Vagina (tissue), 2 donors: ENCODE data around the gene BAG3. TPM values are rescaled to one million over a fixed set of nuclear protein-coding genes. Genes with fewer than 3 reads are reported as not detected.
A peak's percentile ranks its signal among the peaks of the same experiment; 100 is the strongest.

ENCODE experiments used
- DNase-seq, 2 donors: peaks; one replicate each; pipeline ENCODE4 v3.0.0-alpha.2; 2017; ENCODE audit errors: extremely low spot score in 2 of 2
- H3K27ac ChIP-seq: fragments of 200-600 bp; sonication (generic); one replicate; pipeline ENCODE4 v1.5.1; 2019
- H3K27me3 ChIP-seq: fragments of 200-600 bp; sonication (generic); one replicate; pipeline ENCODE4 v1.5.1; 2019
- H3K36me3 ChIP-seq, 2 donors: fragments of 200-600 bp; sonication (generic); one replicate each; pipeline ENCODE4 v1.5.1; 2017 to 2019
- H3K4me1 ChIP-seq: fragments of 200-600 bp; sonication (generic); one replicate; pipeline ENCODE4 v1.5.1; 2019
- H3K4me3 ChIP-seq, 2 donors: fragments of 200-600 bp; sonication (generic); 1 replicate in 1 of 2; 2 replicates in 1 of 2; pipeline ENCODE4 v1.5.1; 2016 to 2019
- H3K9me3 ChIP-seq: fragments of 200-600 bp; sonication (generic); one replicate; pipeline ENCODE4 v1.5.1; 2019
- POLR2A ChIP-seq, 2 donors: fragments of 450-650 bp; IDR thresholded peaks; one replicate each; pipeline ENCODE4 v1.6.1; 2017; ENCODE audit warnings: antibody characterized with exemption in 2 of 2, mild to moderate bottlenecking in 2 of 2, moderate library complexity in 2 of 2
- POLR2AphosphoS5 ChIP-seq, 2 donors: sonication (generic); formaldehyde crosslinking; IDR thresholded peaks; one replicate each; pipeline ENCODE4 v1.9.0; 2017; ENCODE audit warnings: antibody characterized with exemption in 2 of 2, mild to moderate bottlenecking in 2 of 2, low read depth in 1 of 2; ENCODE audit not compliant: insufficient read depth in 1 of 2
- intact Hi-C: fragments of 100-400 bp; cut with DNase I; formaldehyde crosslinking; loops from one replicate; pipeline ENCODE4 v1.15.1; 2023
- total RNA-seq: library from RNA; depleted of rRNA; stranded (reverse); fragments of >200 nt; gene quantifications from one replicate; pipeline ENCODE4 v1.2.3, GENCODE V29; 2016
- TF ChIP-seq, protein P1 (sequence below), 3 experiments: fragments of 450-650 bp in 2 of 3; fragments of 200-600 bp in 1 of 3; sonication (generic) in 1 of 3; IDR thresholded peaks; one replicate each; pipeline ENCODE4 v1.5.1; 2017 to 2019; ENCODE audit warnings: antibody characterized with exemption in 3 of 3, mild to moderate bottlenecking in 2 of 3, moderate library complexity in 2 of 3

The BAG3 gene
- total RNA-seq: 69.0 TPM

DNA sequence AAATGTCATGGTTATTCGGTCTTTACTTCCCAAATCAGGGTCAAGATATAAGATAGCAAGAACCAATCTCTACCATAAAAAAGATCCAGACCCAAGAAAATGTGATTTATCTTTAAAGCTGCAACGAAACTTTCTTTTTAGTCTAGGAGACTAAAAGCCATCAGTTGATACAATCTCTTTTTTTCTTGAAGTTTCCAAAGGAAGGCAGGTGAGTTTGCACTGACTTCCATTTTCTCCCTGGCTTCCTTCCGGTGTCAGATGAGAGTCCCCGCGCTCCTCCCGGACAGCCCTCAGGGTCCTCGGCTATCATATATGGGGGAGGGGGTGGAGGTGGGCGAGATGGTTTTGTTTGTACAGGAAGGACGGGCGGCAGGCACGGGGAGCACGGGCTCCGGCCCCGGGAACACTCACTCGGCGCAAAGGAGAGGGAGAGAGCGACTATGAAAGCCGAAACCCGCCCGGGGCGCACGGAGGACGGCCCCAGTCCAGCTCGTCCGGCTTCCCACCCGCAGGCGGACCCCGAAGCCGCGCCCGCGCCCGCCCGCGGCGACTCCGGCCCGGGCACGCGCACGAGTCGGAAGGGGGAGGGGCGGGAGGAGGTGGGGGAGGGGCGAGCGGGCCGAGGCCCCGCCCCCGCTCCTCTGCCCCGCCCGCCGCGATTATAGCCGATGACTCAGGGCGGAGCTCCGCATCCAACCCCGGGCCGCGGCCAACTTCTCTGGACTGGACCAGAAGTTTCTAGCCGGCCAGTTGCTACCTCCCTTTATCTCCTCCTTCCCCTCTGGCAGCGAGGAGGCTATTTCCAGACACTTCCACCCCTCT lies at the start of gene BAG3:
TSS of gene BAG3 (plus strand) at position 689 of the 822 bp plus-strand sequence. CDS start 296 bp downstream, outside the sequence.
- no peaks in the 10 kb centered on the region for H3K27me3 ChIP-seq
- no peaks in the 10 kb centered on the region for H3K36me3 ChIP-seq
- H3K9me3 ChIP-seq: no peaks in the 10 kb centered on the region
- peak within 1 kb of the TSS; percentile 80 to 97 for H3K4me3 ChIP-seq
- TF ChIP-seq POLR2A (IDR thresholded peaks at IDR 0.05) (peak in 1 of 2 donors; percentile 81), POLR2AphosphoS5 (IDR thresholded peaks at IDR 0.05; ENCODE audit: insufficient read depth in 1 of 2, low read depth in 1 of 2) (peak; percentile 67 to 89)
- TF ChIP-seq, protein P1, sequence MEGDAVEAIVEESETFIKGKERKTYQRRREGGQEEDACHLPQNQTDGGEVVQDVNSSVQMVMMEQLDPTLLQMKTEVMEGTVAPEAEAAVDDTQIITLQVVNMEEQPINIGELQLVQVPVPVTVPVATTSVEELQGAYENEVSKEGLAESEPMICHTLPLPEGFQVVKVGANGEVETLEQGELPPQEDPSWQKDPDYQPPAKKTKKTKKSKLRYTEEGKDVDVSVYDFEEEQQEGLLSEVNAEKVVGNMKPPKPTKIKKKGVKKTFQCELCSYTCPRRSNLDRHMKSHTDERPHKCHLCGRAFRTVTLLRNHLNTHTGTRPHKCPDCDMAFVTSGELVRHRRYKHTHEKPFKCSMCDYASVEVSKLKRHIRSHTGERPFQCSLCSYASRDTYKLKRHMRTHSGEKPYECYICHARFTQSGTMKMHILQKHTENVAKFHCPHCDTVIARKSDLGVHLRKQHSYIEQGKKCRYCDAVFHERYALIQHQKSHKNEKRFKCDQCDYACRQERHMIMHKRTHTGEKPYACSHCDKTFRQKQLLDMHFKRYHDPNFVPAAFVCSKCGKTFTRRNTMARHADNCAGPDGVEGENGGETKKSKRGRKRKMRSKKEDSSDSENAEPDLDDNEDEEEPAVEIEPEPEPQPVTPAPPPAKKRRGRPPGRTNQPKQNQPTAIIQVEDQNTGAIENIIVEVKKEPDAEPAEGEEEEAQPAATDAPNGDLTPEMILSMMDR (IDR thresholded peaks at IDR 0.05): no peak
- intact Hi-C loops: loop anchor here (5.0 kb wide), 1 partner anchor 54 kb away; the partner anchor contains the start of gene TIAL1
- peak in 1 of 2 donors; percentile 96 for DNase-seq
- peaks cover 34% of the 10 kb centered on the region for H3K4me1 ChIP-seq
- H3K27ac ChIP-seq: peak within 1 kb of the TSS; percentile 100

DNA sequence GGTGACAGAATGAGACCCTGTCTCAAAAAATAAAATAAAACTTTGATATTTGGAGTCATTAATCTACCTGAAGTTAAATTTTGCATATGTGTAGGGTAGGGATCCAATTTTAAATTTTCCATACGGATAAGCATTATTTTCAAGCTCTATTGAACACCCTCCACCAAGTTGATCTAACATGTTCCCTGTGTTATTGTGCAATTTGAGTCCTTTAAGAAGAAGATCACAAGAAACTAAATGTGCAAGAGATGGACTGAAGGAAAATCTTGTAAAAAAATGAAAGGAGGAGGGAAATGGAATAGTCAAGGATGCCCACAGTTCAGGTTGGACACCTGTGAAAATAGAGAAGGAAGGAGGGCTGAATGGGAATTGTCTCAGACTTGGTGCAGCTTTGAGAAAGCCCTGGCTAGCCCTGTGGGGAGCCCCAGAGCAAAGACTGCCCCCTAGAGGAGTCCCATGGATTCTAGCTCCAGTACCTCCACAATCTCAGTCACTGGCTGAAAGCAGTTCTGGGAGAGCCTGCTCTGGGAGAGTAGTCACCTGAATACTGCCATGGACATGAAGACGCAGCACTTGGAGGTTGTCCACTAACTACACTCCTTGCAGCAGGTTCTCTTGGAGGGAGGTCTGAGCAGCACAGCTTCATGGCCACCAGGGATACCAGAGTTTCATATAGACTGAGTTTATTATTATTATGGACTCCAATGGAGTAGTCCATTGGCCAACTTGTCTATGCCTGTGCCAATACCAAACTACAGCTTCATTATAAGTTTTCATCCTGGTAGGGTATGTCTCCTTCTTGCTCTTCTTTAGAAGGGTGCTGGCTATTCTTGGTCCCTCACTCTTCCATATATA lies 48.7 kb upstream of the BAG3 start:
- no peaks in the 10 kb centered on the region for H3K27me3 ChIP-seq
- H3K9me3 ChIP-seq: no peaks in the 10 kb centered on the region
- intact Hi-C loops: no loop called here
- H3K4me1 ChIP-seq: peaks cover 4% of the 10 kb centered on the region
- no peak overlapping the region for H3K4me3 ChIP-seq
- no peak for DNase-seq
- H3K36me3 ChIP-seq: no peaks in the 10 kb centered on the region
- H3K27ac ChIP-seq: no peak overlapping the region
- TF ChIP-seq POLR2AphosphoS5 (IDR thresholded peaks at IDR 0.05; ENCODE audit: insufficient read depth in 1 of 2, low read depth in 1 of 2): no peak
- TF ChIP-seq, protein P1 (IDR thresholded peaks at IDR 0.05): no peak
- no peak for TF ChIP-seq POLR2A (IDR thresholded peaks at IDR 0.05)

DNA sequence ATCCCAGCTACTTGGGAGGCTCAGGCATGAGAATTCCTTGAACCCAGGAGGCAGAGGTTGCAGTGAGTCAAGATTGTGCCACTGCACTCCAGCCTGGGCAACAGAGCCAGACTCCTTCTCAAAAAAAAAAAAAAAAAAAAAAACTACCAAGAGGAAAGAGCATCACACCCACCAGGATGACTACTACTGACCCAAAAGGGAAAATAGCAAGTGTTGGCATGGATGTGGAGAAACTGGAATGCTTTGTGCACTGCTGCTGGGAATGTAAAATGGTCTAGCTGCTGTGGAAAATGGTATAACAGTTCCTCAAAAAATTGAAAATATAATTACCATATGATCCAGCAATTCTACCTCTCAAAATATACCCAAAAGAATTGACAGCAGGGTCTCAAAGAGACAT lies 46.7 kb upstream of the BAG3 start:
- H3K27ac ChIP-seq: no peak overlapping the region
- no peaks in the 10 kb centered on the region for H3K36me3 ChIP-seq
- H3K4me1 ChIP-seq: peaks cover 7% of the 10 kb centered on the region
- H3K27me3 ChIP-seq: no peaks in the 10 kb centered on the region
- TF ChIP-seq, protein P1 (IDR thresholded peaks at IDR 0.05): no peak
- TF ChIP-seq POLR2A (IDR thresholded peaks at IDR 0.05) (no peak), POLR2AphosphoS5 (IDR thresholded peaks at IDR 0.05; ENCODE audit: insufficient read depth in 1 of 2, low read depth in 1 of 2) (no peak)
- H3K4me3 ChIP-seq: no peak overlapping the region
- DNase-seq: no peak
- intact Hi-C loops: no loop called here
- H3K9me3 ChIP-seq: no peaks in the 10 kb centered on the region

DNA sequence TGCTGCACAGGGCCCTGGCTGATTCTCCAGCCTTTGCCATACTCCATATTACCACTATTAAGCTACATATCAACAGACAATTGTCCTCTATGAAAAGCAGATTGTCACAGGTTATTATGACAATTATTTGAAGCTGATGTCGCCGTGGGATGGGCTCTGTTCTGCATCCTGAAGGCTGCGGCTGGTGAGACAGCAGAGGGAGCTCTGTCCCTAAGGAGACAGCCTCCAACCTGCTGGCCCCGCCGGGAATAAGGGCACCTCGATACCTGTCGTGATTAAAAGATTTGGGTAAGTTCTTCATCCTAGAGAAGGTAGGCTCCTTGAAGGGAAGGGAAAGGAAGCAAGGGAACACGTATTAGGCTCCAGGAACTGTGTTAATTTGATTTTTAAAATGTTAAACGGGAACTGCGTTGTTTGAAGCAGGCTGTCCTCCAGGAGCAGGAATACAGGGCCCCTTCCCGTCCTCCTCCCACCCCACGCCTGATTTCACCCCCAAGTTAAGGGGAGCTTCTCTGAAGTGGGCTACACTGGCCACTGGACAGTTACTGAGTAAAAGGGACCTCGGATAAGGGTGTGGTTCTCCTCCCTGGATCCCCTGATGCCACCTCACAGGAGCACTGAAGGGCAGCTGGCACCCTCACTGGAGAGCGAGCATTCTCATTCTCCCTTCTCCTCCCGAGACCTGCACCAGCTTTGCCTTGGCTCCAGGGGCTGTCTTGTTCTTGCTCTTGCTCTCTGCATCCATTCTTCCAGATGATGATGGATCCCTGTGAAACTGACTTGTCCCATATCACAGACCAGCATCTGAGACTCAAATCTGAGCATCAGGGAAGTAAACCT lies 42.6 kb upstream of the BAG3 start:
- H3K4me3 ChIP-seq: no peak overlapping the region
- no peak overlapping the region for H3K27ac ChIP-seq
- H3K36me3 ChIP-seq: no peaks in the 10 kb centered on the region
- peaks cover 7% of the 10 kb centered on the region for H3K4me1 ChIP-seq
- intact Hi-C loops: no loop called here
- H3K27me3 ChIP-seq: no peaks in the 10 kb centered on the region
- no peaks in the 10 kb centered on the region for H3K9me3 ChIP-seq
- no peak for DNase-seq
- TF ChIP-seq POLR2A (IDR thresholded peaks at IDR 0.05): no peak
- TF ChIP-seq, protein P1 (IDR thresholded peaks at IDR 0.05): peak; percentile 14 to 59 (median 44)
